NK-92 (cell line): ENCODE results near the gene STAT6.
"Not testable (repeated sequence)": the region's sequence is repeated elsewhere in the genome, so short reads cannot be mapped to it uniquely, and the experiment has no call there.

Experiments
- DNase-seq: peaks from one replicate; lab custom pipeline; 2025; ENCODE audit not compliant: unreplicated experiment; lab: John Stamatoyannopoulos, UW

The STAT6 gene

DNA sequence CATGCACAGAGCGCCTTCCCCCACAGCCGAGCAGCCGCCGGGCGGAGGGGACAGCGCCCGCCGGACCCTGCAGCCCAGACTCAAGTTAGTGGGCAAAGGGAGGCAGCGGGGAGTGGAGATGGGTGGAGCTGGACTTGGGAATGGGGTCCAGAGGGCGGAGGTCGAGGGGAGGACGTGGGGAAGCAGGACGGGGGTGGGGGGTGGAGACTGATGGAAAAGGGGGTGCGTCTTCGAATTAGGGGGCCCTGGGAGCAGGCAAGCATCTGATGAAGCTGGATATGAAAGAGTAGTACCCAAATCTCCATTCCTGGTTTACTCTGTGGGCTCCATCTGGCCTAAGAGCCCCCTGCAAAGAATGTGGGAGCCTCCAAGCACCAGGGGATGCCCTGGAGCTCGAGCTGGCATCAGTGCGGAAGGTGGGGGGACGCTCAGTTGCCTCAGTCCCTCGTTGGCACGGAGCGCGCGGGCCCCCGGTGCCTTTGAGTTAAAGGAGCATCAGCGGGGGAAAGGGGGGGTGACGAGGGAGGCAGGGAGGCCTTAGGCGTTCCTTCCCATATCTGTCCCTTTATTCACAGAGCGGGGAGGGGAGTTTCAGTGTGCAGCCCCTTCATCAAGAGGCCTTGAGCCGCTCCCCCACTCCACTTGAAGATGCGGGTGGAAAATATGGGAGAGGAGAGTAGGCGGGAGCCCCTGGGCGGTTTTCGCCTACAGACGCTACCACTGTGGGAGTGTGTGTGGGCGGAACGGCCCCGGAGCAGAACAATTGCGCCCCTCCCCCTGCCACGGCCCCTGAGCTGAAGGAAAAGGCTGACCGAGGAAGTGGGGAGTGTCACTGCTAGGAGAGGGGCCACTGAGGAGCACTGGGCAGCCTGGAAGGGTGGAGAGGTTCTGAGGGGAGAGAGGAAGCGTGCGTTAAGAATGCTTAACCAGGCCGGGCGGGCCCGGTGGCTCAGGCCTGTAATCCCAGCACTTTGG is 21.6 kb downstream of the STAT6 start:
- DNase-seq = no peak

- DNase-seq = peak; percentile 40
Observed at GRCh38 chr12:57088354-57089270, 22.6 kb downstream of the STAT6 start, which contains the start of gene NAB2. Gene NAB2, plus strand, starts transcription at chr12:57089114. Its CDS starts 158 bp downstream, at chr12:57089272.

DNA sequence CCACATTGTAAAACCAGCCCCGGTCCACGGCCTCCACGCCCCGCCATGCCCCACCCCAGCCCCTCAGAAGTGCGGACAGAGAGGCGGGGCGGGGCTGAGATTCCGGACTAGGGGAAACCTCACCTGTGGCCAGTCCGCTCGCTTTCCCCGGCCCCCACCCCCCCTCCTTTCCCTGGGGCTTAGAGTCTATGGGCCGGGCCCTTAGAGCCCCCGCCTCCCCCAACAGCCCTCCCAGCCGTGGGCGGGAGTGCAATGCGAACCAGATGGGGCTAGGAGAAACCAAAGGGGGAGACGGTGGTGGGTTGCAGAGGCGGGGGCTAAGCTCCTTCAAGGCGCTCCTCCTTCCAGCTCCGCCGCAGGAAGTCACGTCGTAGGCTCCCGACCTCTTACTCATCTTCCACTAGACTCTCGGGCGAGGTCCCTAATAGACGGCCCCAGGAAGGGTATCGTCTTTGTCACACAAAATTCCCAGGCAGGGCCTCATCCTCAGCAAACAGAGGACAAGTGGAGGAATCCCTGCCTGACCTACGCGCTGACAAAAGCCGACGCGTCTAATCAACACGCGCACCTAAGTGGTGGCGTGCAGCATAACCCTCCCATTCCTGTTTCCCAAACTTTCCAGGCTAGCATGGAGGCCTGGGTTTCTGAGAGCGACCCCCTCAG is 23.3 kb downstream of the STAT6 start:
- DNase-seq = no peak

- DNase-seq = peak; percentile 52
Observed at GRCh38 chr12:57087010-57087690, 24.0 kb downstream of the STAT6 start.

GRCh38 chr12:57086493-57087009 is 24.6 kb downstream of the STAT6 start:
- DNase-seq = no peak

GRCh38 chr12:57085999-57086492 is 25.1 kb downstream of the STAT6 start:
- DNase-seq = no peak

DNA sequence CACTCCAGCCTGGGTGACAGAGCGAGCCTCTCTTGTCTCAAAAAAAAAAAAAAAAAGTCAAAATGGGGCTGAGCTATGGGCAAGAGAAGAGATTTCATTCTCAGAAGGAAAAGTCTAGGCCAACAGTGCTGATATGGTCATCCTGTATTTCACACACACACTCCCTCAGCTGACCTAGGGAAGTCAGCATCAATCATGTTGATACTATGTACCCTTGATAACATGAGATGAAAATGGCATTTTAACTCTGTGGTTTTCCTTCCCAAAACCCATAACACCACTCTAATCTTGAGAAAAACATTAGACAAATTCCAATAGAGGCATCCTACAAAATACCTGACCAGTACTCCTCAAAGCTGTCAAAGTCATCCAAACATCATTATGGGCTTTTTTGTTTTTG is 30.3 kb downstream of the STAT6 start:
- DNase-seq = no peak

GRCh38 chr12:57079821-57080220 is 31.3 kb downstream of the STAT6 start:
- no peak for DNase-seq

DNA sequence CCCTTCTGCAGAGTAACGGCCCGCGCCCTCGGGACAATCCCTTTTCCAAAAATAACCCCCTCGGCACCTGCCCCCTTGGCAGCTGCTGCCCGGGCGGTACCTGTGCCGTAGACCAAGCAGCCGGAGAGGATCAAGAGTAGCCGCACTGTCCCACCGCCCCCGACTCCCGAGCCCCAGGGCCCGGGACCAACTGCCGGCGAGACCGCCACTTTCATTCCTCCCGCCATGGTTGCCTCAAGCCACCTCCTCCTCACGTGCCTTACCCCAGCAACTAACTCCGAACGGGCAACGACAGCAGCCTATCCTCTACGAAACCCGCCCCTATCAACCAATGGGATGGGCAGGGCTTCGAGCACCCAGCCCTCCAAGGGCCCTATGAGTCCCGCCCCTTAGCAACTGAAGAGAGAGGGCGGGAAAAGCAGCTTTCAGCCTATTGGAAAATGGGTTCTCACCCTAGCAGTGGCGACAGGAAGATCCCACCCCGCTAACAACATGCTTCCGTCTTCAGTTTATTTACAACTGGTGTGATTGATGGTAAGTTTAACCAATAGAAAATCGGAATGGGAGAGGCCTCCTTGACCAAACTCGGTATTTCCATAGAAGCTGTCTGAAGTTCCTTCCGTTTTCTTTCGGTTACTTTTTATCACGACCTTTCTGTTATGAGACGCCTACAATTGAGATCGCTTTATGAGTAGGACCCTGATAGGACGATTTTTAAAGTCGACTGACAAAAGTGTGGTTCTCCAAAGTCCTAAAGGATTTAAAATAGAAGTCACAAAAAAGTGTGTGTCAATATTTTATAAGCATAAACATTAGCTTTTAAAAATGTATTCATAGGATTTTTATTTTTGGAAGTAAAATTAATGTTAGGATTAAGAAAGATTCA is 32.4 kb downstream of the STAT6 start, which contains the start of gene NEMP1:
NEMP1 (minus strand) TSS at position 273 of the 886 bp plus-strand sequence; CDS start at position 227, 46 bp downstream.
- peak; percentile 91 for DNase-seq

GRCh38 chr12:57073566-57074450 is 37.4 kb downstream of the STAT6 start:
- DNase-seq = not testable (repeated sequence)

DNA sequence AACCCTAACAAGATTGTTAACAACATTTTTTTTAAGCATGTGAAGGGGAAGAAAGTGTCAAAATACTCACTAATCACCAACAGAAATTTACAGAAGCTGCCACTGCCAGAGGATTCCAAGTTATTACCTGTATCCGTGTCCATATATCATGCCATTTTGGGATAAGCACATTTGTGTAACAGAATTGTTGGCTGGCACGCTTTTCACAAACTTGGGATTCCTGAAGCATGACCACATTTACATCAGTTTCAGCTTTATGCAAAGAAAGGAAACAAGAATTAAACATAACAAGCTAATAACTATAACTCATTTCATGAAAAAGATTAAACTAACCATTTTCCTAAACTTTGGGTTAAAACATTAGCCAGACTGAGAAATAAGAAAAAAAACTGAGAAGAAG is 38.5 kb downstream of the STAT6 start:
- no peak for DNase-seq

DNA sequence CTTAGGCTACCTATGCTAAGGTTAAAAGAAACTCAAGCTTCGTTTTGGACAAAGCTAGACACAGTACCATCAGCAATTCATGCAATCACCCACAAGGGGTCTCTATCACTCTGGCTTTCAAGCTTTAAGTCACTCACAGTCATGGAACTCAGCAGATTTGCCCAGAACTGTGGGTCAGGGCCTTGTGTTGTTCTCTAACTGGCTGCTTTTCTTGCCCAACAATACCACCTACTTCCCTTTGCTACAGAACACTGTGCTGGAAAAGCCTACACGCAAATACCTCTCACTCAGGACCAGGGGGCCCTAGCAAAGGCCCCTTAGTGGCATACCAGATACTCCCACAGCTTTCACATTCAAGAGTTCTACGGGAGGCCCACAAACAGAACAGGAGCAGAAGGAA is 41.6 kb downstream of the STAT6 start:
- no peak for DNase-seq

GRCh38 chr12:57066245-57066644 is 44.9 kb downstream of the STAT6 start:
- DNase-seq = no peak

GRCh38 chr12:57063991-57064685 is 47.0 kb downstream of the STAT6 start:
- no peak for DNase-seq

DNA sequence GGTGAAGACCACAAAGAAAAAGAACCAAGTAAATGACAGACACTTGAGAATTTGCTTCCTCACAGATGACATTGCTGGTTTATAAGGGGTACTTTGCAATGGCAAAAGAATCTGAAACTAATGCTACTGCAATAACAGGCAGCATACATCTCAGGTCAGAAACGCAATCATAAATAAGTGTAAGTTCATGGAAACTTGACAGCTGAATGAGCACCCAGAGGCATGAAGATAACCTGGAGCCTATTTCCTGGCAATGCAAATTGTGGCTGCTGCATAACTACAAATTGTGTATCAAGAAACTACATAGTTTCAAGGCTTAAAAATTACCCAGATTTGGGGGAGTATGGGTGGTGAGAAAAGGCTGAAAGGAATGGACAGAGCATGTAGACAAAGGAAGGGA is 52.7 kb downstream of the STAT6 start:
- DNase-seq = no peak

- no peak for DNase-seq
Observed at GRCh38 chr12:57057067-57057751, 54.0 kb downstream of the STAT6 start.

- no peak for DNase-seq
Observed at GRCh38 chr12:57055824-57056223, 55.3 kb downstream of the STAT6 start.
